ENCODE data around the gene DNMT3A. TPM values are rescaled to one million over a fixed set of nuclear protein-coding genes. Genes with fewer than 3 reads are reported as not detected.
A peak's percentile ranks its signal among the peaks of the same experiment; 100 is the strongest.

Gene DNMT3A
- total RNA-seq, 1 experiment from 2014 or later = 215 TPM

DNA sequence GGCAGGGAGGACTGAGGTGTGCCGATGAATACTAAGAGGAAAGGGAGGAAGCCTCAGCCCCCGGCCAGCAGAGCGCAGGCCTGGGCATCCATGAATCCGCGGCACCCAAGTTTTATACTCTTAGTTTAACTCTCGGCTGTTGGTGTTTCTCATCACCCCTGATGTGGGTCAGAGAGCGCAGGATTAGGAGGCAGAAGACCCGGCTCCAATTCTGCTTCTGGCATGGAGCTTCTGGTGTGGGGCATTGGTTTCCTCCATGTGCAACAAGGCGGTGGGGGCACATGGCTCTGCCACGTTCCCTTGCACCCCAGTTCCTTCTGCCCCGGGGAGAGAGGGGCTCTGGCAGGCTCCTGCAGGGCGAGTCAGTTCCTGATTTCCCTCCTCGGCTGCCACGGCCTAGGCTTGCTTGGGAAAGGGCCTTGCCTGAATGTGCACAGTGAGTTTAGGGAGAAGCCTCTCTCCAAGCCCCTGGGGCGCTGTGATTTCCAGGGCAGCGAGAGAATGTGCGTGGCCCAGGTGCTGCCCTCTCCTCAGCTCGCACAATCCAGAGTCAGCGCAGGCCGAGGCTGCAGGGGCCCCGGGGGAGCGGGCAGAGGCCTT lies 36.2 kb upstream of the DNMT3A start:
- Histone ChIP-seq H3K27ac (ENCODE audit: insufficient read length, low read depth, low read length) (no peak overlapping the region), H3K56ac (ENCODE audit: insufficient read length, low read depth, low read length) (no peak overlapping the region), H4K91ac (ENCODE audit: insufficient read length, low read depth, low read length) (no peak overlapping the region), H2BK120ac (ENCODE audit: low read depth, low read length, poor library complexity, severe bottlenecking) (no peak overlapping the region), H2BK12ac (ENCODE audit: insufficient read length, low read depth, low read length) (no peak overlapping the region), H3K4me1 (ENCODE audit: insufficient read depth, low read length) (no peaks in the 10 kb centered on the region), H4K20me1 (ENCODE audit: control insufficient read depth, insufficient read depth, insufficient read length) (no peaks in the 10 kb centered on the region), H3K27me3 (ENCODE audit: insufficient read depth, low read length) (no peaks in the 10 kb centered on the region; the same call in 1 of the 2 replicates), H2BK5ac (ENCODE audit: insufficient read length, low read length) (no peak overlapping the region), H3K18ac (ENCODE audit: insufficient read length, low read depth, low read length) (no peak overlapping the region), H4K5ac (ENCODE audit: insufficient read length, low read depth, low read length) (no peak overlapping the region), H4K8ac (replicated peaks; ENCODE audit: insufficient read length, low read depth, low read length) (no peak overlapping the region), H3K79me2 (ENCODE audit: insufficient read depth, low read length) (no peaks in the 10 kb centered on the region), H3K9me3 (ENCODE audit: control insufficient read depth, low read depth, low read length) (no peaks in the 10 kb centered on the region), H3T11ph (ENCODE audit: low read length) (no peak overlapping the region), H3K14ac (ENCODE audit: insufficient read depth, low read length) (no peak overlapping the region), H3K23ac (ENCODE audit: insufficient read length, low read depth, low read length) (no peak overlapping the region), H2BK15ac (ENCODE audit: low read depth, low read length) (no peak overlapping the region), H2AFZ (ENCODE audit: low read length) (no peak overlapping the region), H2AK5ac (ENCODE audit: insufficient read length, low read length) (no peak overlapping the region), H3K4ac (ENCODE audit: low read depth, low read length) (no peak overlapping the region), H3K79me1 (ENCODE audit: insufficient read depth, low read depth, low read length, poor library complexity, severe bottlenecking) (no peaks in the 10 kb centered on the region), H3K9ac (ENCODE audit: extremely low read depth, insufficient read length, low read length) (no peak overlapping the region), H3K4me2 (ENCODE audit: insufficient read depth, insufficient read length, low read length) (no peak overlapping the region), H2BK20ac (ENCODE audit: low read depth, low read length, poor library complexity, severe bottlenecking) (no peak overlapping the region), H3K23me2 (ENCODE audit: insufficient read length, low read depth, low read length, poor library complexity, severe bottlenecking) (no peaks in the 10 kb centered on the region)
- peak; percentile 30 for DNase-seq
- H3K4me1 Mint-ChIP-seq = peaks cover 16% of the 10 kb centered on the region in 2 experiments
- peaks cover 7 to 11% (median 8%) of the 10 kb centered on the region in 3 experiments; a peak in 6 of 7 replicates for H3K36me3 Mint-ChIP-seq (ENCODE audit: insufficient read depth in 1 of 3, low read depth in 3 of 3)
- no peak overlapping the region; a peak in 1 of 7 replicates for H3K27ac Mint-ChIP-seq
- TF ChIP-seq, protein P1, sequence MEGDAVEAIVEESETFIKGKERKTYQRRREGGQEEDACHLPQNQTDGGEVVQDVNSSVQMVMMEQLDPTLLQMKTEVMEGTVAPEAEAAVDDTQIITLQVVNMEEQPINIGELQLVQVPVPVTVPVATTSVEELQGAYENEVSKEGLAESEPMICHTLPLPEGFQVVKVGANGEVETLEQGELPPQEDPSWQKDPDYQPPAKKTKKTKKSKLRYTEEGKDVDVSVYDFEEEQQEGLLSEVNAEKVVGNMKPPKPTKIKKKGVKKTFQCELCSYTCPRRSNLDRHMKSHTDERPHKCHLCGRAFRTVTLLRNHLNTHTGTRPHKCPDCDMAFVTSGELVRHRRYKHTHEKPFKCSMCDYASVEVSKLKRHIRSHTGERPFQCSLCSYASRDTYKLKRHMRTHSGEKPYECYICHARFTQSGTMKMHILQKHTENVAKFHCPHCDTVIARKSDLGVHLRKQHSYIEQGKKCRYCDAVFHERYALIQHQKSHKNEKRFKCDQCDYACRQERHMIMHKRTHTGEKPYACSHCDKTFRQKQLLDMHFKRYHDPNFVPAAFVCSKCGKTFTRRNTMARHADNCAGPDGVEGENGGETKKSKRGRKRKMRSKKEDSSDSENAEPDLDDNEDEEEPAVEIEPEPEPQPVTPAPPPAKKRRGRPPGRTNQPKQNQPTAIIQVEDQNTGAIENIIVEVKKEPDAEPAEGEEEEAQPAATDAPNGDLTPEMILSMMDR (conservative IDR thresholded peaks at IDR 0.05) = no peak
- no CpG with 5 or more reads among the region's 22 CpGs for WGBS (ENCODE audit: extremely low coverage, insufficient read length, low lambda C conversion rate)
- peaks cover 39% of the 10 kb centered on the region for H3K27me3 Mint-ChIP-seq (ENCODE audit: low read depth)
- H3K4me3 Mint-ChIP-seq = no peak overlapping the region
- peaks cover 8 to 11% of the 10 kb centered on the region in 2 experiments; a peak in 4 of 5 replicates for H3K9me3 Mint-ChIP-seq

All from H9 (cell line).